Ramos (cell line): ENCODE measurements around the gene PAX1.

Source experiments
- in situ Hi-C: fragments of 300-500 bp; cut with MboI; formaldehyde crosslinking; loops from one replicate; pipeline ENCODE4 v1.14.3; 2022; ENCODE audit warnings: low sequenced_read_pairs; ENCODE audit not compliant: unreplicated experiment

PAX1 gene

GRCh38 chr20:21705575-21706260 is at the start of gene PAX1:
TSS of gene PAX1 (plus strand) at chr20:21705664. CDS start at chr20:21705713, 49 bp downstream.
- in situ Hi-C loops = no loop called here

- in situ Hi-C loops = no loop called here
Measured at GRCh38 chr20:21656308-21657067, 49.0 kb upstream of the PAX1 start.

GRCh38 chr20:21661488-21662055 is 43.9 kb upstream of the PAX1 start:
- in situ Hi-C loops = no loop called here

- in situ Hi-C loops = no loop called here
Measured at GRCh38 chr20:21663465-21663864, 42.0 kb upstream of the PAX1 start.

GRCh38 chr20:21665687-21666446 is 39.6 kb upstream of the PAX1 start:
- in situ Hi-C loops = no loop called here

- in situ Hi-C loops = no loop called here
Measured at GRCh38 chr20:21670126-21670525, 35.3 kb upstream of the PAX1 start.

GRCh38 chr20:21670981-21671380 is 34.5 kb upstream of the PAX1 start:
- in situ Hi-C loops = no loop called here

GRCh38 chr20:21677261-21677660 is 28.2 kb upstream of the PAX1 start:
- in situ Hi-C loops = no loop called here

- in situ Hi-C loops = no loop called here
Measured at GRCh38 chr20:21677781-21678180, 27.7 kb upstream of the PAX1 start.

- in situ Hi-C loops = no loop called here
Measured at GRCh38 chr20:21681234-21681921, 24.1 kb upstream of the PAX1 start.

- in situ Hi-C loops = no loop called here
Measured at GRCh38 chr20:21681922-21682318, 23.5 kb upstream of the PAX1 start.

GRCh38 chr20:21682521-21682954 is 22.9 kb upstream of the PAX1 start:
- in situ Hi-C loops = no loop called here

- in situ Hi-C loops = no loop called here
Measured at GRCh38 chr20:21684671-21685070, 20.8 kb upstream of the PAX1 start.

GRCh38 chr20:21685981-21686380 is 19.5 kb upstream of the PAX1 start:
- in situ Hi-C loops = no loop called here

GRCh38 chr20:21693322-21693721 is 12.1 kb upstream of the PAX1 start:
- in situ Hi-C loops = no loop called here

GRCh38 chr20:21698494-21699215 is 6.8 kb upstream of the PAX1 start:
- in situ Hi-C loops = no loop called here

- in situ Hi-C loops = no loop called here
Measured at GRCh38 chr20:21699216-21699508, 6.3 kb upstream of the PAX1 start.

- in situ Hi-C loops = no loop called here
Measured at GRCh38 chr20:21701171-21701876, 4.1 kb upstream of the PAX1 start.

- in situ Hi-C loops = no loop called here
Measured at GRCh38 chr20:21702016-21702415, 3.4 kb upstream of the PAX1 start.
